Activated T-helper 2 cell treated with anti-CD3 and anti-CD28 coated beads, Interferon-gamma antibody, Interleukin-2, Interleukin-4, amounts not matched to agents 10 μg/mL and 5 μg/mL and 100 μg/mL, durations not matched to agents 14 hours and 24 hours and 36 hours (primary cell): ENCODE measurements around the gene AGGF1. TPM values are rescaled to one million over a fixed set of nuclear protein-coding genes. Genes with fewer than 3 reads are reported as not detected.
"Not testable (repeated sequence)": the region's sequence is repeated elsewhere in the genome, so short reads cannot be mapped to it uniquely, and the experiment has no call there.

Experiments
- DNase-seq: peaks from one replicate; pipeline ENCODE4 v3.0.0; 2021; ENCODE audit warnings: low spot score
- H3K27ac Mint-ChIP-seq: one replicate; pipeline ENCODE4 v1.8.0; 2021; ENCODE audit warnings: mixed read lengths
- H3K27me3 Mint-ChIP-seq: one replicate; pipeline ENCODE4 v1.8.0; 2021; ENCODE audit warnings: low read depth, mixed read lengths
- H3K36me3 Mint-ChIP-seq: one replicate; pipeline ENCODE4 v1.8.0; 2021; ENCODE audit warnings: low read depth, mixed read lengths
- H3K4me1 Mint-ChIP-seq: one replicate; pipeline ENCODE4 v1.8.0; 2021; ENCODE audit warnings: low read depth, mixed read lengths
- H3K4me3 Mint-ChIP-seq: one replicate; pipeline ENCODE4 v1.8.0; 2021; ENCODE audit warnings: low read depth, mild to moderate bottlenecking, moderate library complexity, mixed read lengths
- H3K9me3 Mint-ChIP-seq: one replicate; pipeline ENCODE4 v1.8.0; 2021; ENCODE audit warnings: mixed read lengths
- intact Hi-C: fragments of 100-400 bp; cut with micrococcal nuclease; formaldehyde crosslinking; loops from one replicate; pipeline ENCODE4 v1.15.1; 2023
- total RNA-seq: library from RNA; stranded (reverse); gene quantifications from 2 replicates; pipeline ENCODE4 v1.2.3, GENCODE V29; 2022

The AGGF1 gene
- total RNA-seq, 1 donor from 2014 or later: 28.2 TPM

DNA sequence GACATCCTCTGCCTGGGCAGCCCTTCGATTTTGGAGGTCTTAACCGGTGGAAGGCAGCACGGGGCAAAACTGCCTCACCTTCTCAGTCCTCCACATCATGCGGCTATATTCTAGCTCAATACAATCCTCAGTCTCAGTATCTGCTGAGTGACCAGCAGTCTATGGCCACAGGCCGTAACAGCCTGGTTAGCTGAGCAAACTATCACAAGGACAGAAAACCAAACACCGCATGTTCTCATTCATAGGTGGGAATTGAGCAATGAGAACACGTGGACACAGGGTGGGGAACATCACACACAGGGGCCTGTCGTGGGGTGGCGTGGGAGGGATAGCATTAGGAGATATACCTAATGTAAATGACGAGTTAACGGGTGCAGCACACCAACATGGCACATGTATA lies 50.3 kb downstream of the AGGF1 start:
- H3K27ac Mint-ChIP-seq, DNase-seq, H3K4me3 Mint-ChIP-seq, H3K27me3 Mint-ChIP-seq, H3K4me1 Mint-ChIP-seq, intact Hi-C loops, H3K9me3 Mint-ChIP-seq, H3K36me3 Mint-ChIP-seq: not testable (repeated sequence)

DNA sequence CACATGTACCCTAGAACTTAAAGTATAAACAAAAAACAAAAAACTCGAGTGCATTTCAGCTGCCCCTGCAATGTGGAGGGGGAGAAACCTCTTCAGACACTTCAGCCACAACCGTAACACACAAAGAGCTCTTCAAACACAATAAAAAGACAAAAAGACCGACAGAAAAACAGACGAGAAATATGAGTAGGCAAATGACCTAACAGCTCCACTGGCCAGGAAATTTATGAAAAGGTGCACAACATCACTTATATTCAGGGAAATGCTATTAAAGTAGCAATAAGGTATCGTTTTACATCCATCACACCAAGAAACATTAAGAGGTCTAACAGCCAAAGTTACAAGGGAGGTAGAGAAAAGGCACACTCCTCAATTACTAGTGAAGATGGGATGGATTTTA lies 50.7 kb downstream of the AGGF1 start:
- Mint-ChIP-seq H3K9me3 (no peaks in the 10 kb centered on the region), H3K27ac (no peak overlapping the region)
- intact Hi-C loops: no loop called here

DNA sequence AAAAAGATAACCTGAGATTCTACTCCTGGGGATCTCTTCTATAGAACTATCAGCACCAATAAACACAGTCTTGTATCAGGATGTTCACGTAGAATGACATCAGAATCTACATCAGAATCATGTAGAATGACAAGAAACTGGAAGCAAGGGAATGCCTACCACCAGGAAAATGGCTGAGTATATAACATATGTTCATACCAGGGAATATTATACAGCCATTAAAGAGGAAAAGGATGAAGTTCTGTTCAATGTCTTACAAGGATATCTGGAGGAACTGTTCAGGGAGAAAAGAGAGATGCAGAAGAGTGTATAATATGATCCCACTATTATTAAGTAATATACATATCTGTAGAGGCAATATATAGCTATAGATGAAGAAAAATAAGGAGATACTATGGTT lies 52.1 kb downstream of the AGGF1 start:
- H3K27me3 Mint-ChIP-seq: peaks cover 6% of the 10 kb centered on the region
- DNase-seq: no peak
- no peaks in the 10 kb centered on the region for H3K9me3 Mint-ChIP-seq
- peaks cover 11% of the 10 kb centered on the region for H3K4me1 Mint-ChIP-seq
- intact Hi-C loops: no loop called here
- H3K36me3 Mint-ChIP-seq: no peaks in the 10 kb centered on the region
- no peak overlapping the region for H3K27ac Mint-ChIP-seq
- H3K4me3 Mint-ChIP-seq: no peak overlapping the region

More for the DNA sequence above, 50.7 kb downstream of the AGGF1 start:
- no peaks in the 10 kb centered on the region for H3K36me3 Mint-ChIP-seq
- no peak for DNase-seq
- H3K4me3 Mint-ChIP-seq: no peak overlapping the region
- peaks cover 5% of the 10 kb centered on the region for H3K4me1 Mint-ChIP-seq
- H3K27me3 Mint-ChIP-seq: peaks cover 4% of the 10 kb centered on the region

DNA sequence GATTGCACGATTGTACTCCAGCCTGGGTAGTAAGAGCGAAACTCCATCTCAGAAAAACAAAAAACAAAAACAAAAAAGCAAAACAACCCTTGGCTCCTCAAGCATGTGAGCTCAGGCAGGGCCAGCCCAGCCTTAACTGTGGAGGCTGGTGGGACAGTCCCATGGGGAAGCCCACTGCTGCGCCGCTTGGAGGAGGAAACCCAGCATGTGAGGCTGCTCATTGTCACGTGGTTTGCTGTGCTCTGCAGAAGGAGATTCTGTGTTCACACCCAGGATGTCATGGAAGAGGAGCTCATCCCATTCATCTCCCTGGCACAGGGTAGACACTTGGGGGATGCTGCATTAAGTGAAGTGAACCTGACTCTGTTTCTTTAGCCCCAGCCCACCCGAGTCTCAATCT lies 52.9 kb downstream of the AGGF1 start:
- Mint-ChIP-seq H3K9me3 (no peaks in the 10 kb centered on the region), H3K4me1 (peaks cover 13% of the 10 kb centered on the region), H3K36me3 (no peaks in the 10 kb centered on the region), H3K27ac (no peak overlapping the region), H3K4me3 (no peak overlapping the region), H3K27me3 (peaks cover 9% of the 10 kb centered on the region)
- no peak for DNase-seq
- intact Hi-C loops: no loop called here

DNA sequence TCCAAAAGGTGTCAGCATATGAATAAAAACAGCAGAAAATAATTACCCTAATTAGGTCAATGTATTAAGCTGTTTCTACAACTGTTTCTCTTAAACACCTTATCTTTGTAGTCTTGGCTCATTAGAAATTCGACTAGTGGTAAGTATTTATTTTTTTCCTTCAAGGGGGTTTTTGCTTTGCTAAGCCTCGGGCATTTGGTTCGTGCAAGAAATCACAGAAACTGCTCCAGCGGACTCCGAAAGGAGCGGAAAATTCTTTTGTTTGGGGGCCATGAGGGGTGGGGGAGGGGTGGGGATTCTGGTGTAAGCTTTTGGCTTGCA lies 56.1 kb downstream of the AGGF1 start:
- Mint-ChIP-seq H3K4me3 (peak overlapping the region; percentile 85), H3K4me1 (peaks cover 13% of the 10 kb centered on the region), H3K36me3 (no peaks in the 10 kb centered on the region), H3K27me3 (peaks cover 15% of the 10 kb centered on the region), H3K27ac (peak overlapping the region; percentile 64), H3K9me3 (no peaks in the 10 kb centered on the region)
- intact Hi-C loops: no loop called here
- no peak for DNase-seq

DNA sequence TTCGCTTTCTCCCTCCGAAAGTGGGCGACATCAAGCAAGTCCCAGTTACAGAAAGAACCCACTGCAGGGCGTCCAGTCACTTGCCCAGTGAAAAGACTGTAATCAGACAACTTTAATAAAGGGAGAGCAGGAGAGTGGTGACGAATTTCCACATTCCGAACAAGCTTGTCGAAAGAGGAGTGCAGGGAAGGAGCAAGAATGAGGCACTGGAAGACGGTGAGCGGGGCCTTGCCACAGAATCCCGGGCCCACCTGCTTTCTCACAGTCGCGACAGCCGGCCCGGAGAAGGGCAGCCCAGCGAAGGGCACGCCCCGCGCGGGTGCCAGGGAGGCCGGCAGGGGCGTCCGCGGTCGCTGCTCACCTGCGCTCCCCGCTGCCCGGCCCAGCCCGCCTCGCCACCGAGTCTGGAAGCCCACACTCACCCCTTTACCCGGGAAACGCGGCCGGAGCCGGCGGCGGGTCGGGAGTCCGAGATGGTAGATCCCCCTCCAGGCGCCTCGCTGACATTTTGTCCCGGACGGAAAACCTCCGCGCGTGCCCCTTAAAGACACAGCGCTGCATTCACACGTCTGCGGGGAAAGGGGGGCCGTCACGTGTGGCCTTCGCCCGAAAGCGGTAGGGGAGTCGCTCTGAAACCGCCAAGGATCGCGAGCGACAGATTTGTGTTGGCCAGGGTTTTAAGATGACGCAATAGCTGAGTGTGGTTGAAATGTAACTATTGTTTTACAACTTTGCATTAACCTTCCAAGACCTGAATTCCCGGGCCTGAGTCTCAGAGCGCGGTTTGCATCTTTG lies 56.7 kb downstream of the AGGF1 start, which contains the start of gene ZBED3:
Gene ZBED3, minus strand, starts transcription at position 597 of the 795 bp plus-strand sequence. CDS start 9,407 bp downstream, outside the sequence.
- no peaks in the 10 kb centered on the region for H3K36me3 Mint-ChIP-seq
- H3K4me1 Mint-ChIP-seq: peaks cover 13% of the 10 kb centered on the region
- peak; percentile 37 for DNase-seq
- peak within 1 kb of the TSS; percentile 64 for H3K27ac Mint-ChIP-seq
- peaks cover 15% of the 10 kb centered on the region for H3K27me3 Mint-ChIP-seq
- H3K9me3 Mint-ChIP-seq: no peaks in the 10 kb centered on the region
- intact Hi-C loops: no loop called here
- H3K4me3 Mint-ChIP-seq: peak within 1 kb of the TSS; percentile 85

DNA sequence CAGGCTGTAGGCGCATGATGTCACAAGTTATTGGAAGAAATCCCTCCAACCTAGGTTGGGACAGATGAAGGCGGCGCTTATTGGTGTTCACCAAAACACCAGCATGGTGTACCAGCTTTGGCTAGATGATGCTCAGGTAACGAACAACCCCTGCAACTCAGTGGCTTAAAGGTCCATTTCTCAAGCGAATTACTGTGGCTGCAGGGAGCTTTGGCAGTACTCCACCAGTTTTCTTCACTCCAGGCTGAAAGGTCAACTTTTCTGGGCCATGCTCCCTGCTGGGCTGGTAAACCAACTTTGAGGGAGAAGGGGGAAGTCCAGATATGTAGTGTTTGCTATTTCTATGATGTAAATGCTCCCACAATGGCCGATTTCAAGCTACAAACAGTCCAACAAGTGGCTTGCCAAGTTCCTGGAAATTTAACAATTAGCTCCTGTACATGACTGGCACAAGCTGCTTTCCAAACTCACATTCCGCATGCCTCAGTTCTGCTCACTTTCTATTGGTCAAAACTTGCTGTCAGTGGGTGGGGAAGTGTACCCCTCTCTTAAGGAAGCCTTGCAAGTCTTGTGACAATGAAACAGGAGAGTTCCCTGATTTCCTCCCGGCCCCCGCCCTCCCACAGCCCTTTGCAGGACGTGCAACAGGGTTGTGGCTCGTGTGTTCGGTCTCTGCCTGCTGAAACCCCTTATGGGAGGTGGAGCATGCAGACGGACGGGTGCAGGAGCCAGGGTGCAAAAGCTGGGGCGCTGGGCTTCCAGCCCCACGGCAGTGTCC lies 57.5 kb downstream of the AGGF1 start:
- Mint-ChIP-seq H3K4me3 (peak overlapping the region; percentile 85), H3K9me3 (no peaks in the 10 kb centered on the region), H3K4me1 (peaks cover 13% of the 10 kb centered on the region), H3K27ac (peak overlapping the region; percentile 15), H3K27me3 (peaks cover 15% of the 10 kb centered on the region), H3K36me3 (no peaks in the 10 kb centered on the region)
- no peak for DNase-seq
- intact Hi-C loops: no loop called here

DNA sequence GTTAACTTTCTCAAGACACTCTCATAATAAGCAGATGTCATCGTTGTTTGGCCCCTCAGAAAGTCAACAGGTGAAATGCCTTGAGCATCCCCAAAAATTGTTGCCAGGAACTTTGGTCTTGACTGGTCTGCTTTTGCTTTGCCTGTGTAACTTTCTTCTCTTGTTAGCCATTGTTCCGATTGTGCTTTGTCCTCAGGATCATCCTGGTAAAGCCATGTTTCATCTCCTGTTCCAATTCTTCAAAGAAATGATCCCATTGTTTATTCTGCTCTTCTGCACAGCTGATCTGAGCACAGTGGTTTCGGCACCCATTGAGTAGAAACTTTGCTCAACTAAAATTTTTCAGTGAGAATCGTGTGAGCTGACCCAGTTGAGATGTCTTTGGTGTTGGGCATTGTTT lies 65.0 kb downstream of the AGGF1 start:
- no peak for DNase-seq
- intact Hi-C loops: no loop called here
- no peaks in the 10 kb centered on the region for H3K4me1 Mint-ChIP-seq

DNA sequence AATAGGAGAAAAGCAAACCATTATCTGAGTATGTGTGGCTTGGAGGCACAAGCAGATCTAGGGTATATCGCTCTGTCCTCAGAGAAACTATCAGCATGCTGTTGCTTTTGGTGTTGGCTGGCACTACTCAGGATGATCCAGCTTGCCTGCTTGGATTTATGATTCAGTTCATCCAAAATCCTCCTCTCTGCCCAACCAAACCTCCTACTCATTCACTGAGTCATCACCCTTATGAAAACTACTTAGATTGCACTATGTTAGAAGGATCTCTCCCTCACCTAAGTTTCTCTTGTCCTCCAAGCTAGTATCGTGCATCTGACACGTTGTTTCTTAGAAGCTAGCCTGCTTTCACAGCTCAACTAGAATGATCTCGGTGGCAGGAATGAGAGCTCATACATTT lies 71.1 kb downstream of the AGGF1 start:
- intact Hi-C loops: no loop called here
- Mint-ChIP-seq H3K4me3 (no peak overlapping the region), H3K27ac (no peak overlapping the region), H3K27me3 (peaks cover 6% of the 10 kb centered on the region), H3K4me1 (peaks cover 8% of the 10 kb centered on the region), H3K9me3 (no peaks in the 10 kb centered on the region), H3K36me3 (no peaks in the 10 kb centered on the region)
- no peak for DNase-seq

More for the DNA sequence above, 65.0 kb downstream of the AGGF1 start:
- H3K9me3 Mint-ChIP-seq: no peaks in the 10 kb centered on the region
- no peak overlapping the region for H3K4me3 Mint-ChIP-seq
- no peaks in the 10 kb centered on the region for H3K36me3 Mint-ChIP-seq
- peaks cover 10% of the 10 kb centered on the region for H3K27me3 Mint-ChIP-seq
- no peak overlapping the region for H3K27ac Mint-ChIP-seq

DNA sequence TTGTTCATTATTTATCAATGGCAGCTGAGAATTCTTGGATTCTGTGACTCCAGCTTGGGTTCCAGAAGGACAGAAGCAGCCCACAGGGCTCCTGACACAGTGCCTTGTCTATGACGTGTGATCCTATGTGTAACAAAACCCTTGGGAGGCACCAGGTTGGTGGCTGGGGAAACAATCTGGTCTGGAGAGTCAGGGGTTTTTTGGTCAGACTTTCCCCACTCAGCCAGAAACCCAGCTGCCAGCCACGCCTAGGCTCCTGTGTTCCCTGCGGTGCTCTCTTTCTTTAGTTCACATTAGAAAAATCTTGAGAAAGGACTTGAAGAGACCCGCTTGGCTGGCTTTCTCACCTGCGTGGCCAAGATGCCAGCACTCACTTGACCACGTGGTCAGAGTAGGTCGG lies 72.3 kb downstream of the AGGF1 start:
- peaks cover 7% of the 10 kb centered on the region for H3K9me3 Mint-ChIP-seq
- peaks cover 8% of the 10 kb centered on the region for H3K4me1 Mint-ChIP-seq
- no peaks in the 10 kb centered on the region for H3K36me3 Mint-ChIP-seq
- intact Hi-C loops: no loop called here
- H3K27ac Mint-ChIP-seq: no peak overlapping the region
- DNase-seq: no peak
- peaks cover 2% of the 10 kb centered on the region for H3K27me3 Mint-ChIP-seq
- H3K4me3 Mint-ChIP-seq: no peak overlapping the region

DNA sequence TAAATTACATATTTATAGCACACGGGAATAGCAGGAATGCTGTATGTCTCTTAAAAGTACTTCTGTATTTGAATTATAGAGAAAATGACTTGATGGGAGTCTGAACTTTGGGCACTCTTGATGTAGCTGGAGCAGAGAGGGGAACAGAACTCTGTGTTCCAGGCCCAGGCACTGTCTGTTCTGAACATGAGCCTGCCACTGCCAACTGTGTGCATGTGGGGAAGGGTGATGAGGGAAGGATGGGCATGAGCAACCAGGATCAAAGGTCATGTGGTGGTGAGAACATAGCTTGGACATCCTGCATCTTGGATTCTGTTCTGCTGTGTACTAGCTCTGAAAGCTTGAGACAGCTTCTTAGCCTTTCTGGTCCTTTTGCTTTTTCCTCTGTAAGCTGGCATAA lies 73.3 kb downstream of the AGGF1 start:
- Mint-ChIP-seq H3K27me3 (no peaks in the 10 kb centered on the region), H3K4me1 (peaks cover 8% of the 10 kb centered on the region), H3K4me3 (no peak overlapping the region), H3K27ac (no peak overlapping the region), H3K36me3 (no peaks in the 10 kb centered on the region), H3K9me3 (peaks cover 7% of the 10 kb centered on the region)
- intact Hi-C loops: no loop called here
- DNase-seq: no peak

DNA sequence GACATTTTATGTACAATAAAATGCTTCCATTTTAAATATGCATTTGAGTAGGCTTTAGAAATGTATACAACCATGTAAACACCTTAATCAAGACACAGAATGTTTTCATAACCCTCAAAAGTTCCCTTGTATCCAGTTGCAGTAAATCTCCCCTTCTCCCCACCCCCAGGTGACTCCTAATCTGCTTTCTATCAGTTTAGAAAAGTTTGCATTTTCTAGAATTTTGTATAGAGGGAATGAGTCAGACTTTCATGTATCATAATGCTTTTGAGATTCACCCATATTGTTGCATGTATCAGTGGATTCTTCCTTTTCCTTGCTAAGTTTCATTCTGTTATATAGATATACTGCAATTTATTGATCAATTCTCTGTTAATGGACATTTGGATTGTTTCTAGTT lies 74.6 kb downstream of the AGGF1 start:
- H3K27ac Mint-ChIP-seq: no peak overlapping the region
- intact Hi-C loops: no loop called here
- H3K9me3 Mint-ChIP-seq: peaks cover 7% of the 10 kb centered on the region
- H3K27me3 Mint-ChIP-seq: no peaks in the 10 kb centered on the region
- no peaks in the 10 kb centered on the region for H3K36me3 Mint-ChIP-seq
- H3K4me3 Mint-ChIP-seq: no peak overlapping the region
- DNase-seq: no peak
- peaks cover 8% of the 10 kb centered on the region for H3K4me1 Mint-ChIP-seq

DNA sequence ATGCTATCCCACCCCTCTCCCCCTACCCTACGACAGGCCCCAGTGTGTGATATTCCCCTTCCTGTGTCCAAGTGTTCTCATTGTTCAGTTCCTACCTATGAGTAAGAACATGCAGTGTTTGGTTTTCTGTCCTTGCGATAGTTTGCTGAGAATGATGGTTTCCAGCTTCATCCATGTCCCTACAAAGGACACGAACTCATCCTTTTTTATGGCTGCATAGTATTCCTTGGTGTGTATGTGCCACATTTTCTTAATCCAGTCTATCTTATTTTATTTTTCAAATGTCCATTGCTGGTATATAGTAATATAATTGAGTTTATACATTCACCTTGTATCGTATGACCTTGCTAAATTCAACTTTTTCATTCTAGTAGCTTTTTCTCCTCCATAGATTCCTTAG lies 76.8 kb downstream of the AGGF1 start:
- intact Hi-C loops, H3K4me1 Mint-ChIP-seq, H3K36me3 Mint-ChIP-seq, DNase-seq, H3K27me3 Mint-ChIP-seq, H3K4me3 Mint-ChIP-seq, H3K9me3 Mint-ChIP-seq, H3K27ac Mint-ChIP-seq: not testable (repeated sequence)
